Measurements from ENCODE around the gene PPP3CA.
"Not testable (repeated sequence)": the region's sequence is repeated elsewhere in the genome, so short reads cannot be mapped to it uniquely, and the experiment has no call there.

The PPP3CA gene

GRCh38 chr4:101000496-101000895 lies 346.8 kb downstream of the PPP3CA start:
- DNase-seq (ENCODE audit: low read depth), result no peak

- no peak for DNase-seq (ENCODE audit: low read depth)
Measured at GRCh38 chr4:100995671-100996070, 351.7 kb downstream of the PPP3CA start.

- not testable (repeated sequence) for DNase-seq (ENCODE audit: low read depth)
Measured at GRCh38 chr4:100995002-100995401, 352.3 kb downstream of the PPP3CA start.

GRCh38 chr4:100991332-100992069 lies 355.8 kb downstream of the PPP3CA start:
- not testable (repeated sequence) for DNase-seq (ENCODE audit: low read depth)

- no peak for DNase-seq (ENCODE audit: low read depth)
Measured at GRCh38 chr4:100989401-100989800, 357.9 kb downstream of the PPP3CA start.

GRCh38 chr4:100988876-100989275 lies 358.4 kb downstream of the PPP3CA start:
- DNase-seq (ENCODE audit: low read depth), result no peak

- DNase-seq (ENCODE audit: low read depth), result no peak
Measured at GRCh38 chr4:100986360-100986868, 360.9 kb downstream of the PPP3CA start.

- no peak for DNase-seq (ENCODE audit: low read depth)
Measured at GRCh38 chr4:100985576-100985975, 361.8 kb downstream of the PPP3CA start.

- DNase-seq (ENCODE audit: low read depth), result peak; percentile 30
Measured at GRCh38 chr4:100984901-100985300, 362.4 kb downstream of the PPP3CA start.

GRCh38 chr4:100983426-100983825 lies 363.9 kb downstream of the PPP3CA start:
- DNase-seq (ENCODE audit: low read depth), result no peak

GRCh38 chr4:100982345-100982744 lies 365.0 kb downstream of the PPP3CA start:
- DNase-seq (ENCODE audit: low read depth), result no peak

GRCh38 chr4:100981447-100982204 lies 365.7 kb downstream of the PPP3CA start:
- DNase-seq (ENCODE audit: low read depth), result no peak

- no peak for DNase-seq (ENCODE audit: low read depth)
Measured at GRCh38 chr4:100979736-100980135, 367.6 kb downstream of the PPP3CA start.

- no peak for DNase-seq (ENCODE audit: low read depth)
Measured at GRCh38 chr4:100977746-100978397, 369.5 kb downstream of the PPP3CA start.

- DNase-seq (ENCODE audit: low read depth), result no peak
Measured at GRCh38 chr4:100977274-100977673, 370.1 kb downstream of the PPP3CA start.

Data from HS-5 (cell line).